CD1c-positive myeloid dendritic cell (primary cell): ENCODE results near the gene SDC1.

Experiments used
- DNase-seq: peaks from one replicate; pipeline ENCODE4 v3.0.0-alpha.2; 2016; ENCODE audit errors: extremely low spot score

Gene SDC1

GRCh38 chr2:20213651-20214565 is 11.0 kb downstream of the SDC1 start:
- no peak for DNase-seq

- no peak for DNase-seq
Measured at GRCh38 chr2:20212871-20213503, 11.9 kb downstream of the SDC1 start.

GRCh38 chr2:20212459-20212870 is 12.5 kb downstream of the SDC1 start:
- no peak for DNase-seq

GRCh38 chr2:20211860-20212458 is 13.0 kb downstream of the SDC1 start:
- DNase-seq: no peak

- no peak for DNase-seq
Measured at GRCh38 chr2:20211420-20211819, 13.5 kb downstream of the SDC1 start.

- no peak for DNase-seq
Measured at GRCh38 chr2:20210462-20210861, 14.5 kb downstream of the SDC1 start.

GRCh38 chr2:20209373-20210109 is 15.4 kb downstream of the SDC1 start:
- DNase-seq: no peak

GRCh38 chr2:20208476-20208859 is 16.5 kb downstream of the SDC1 start:
- no peak for DNase-seq

- DNase-seq: no peak
Measured at GRCh38 chr2:20207051-20207450, 17.9 kb downstream of the SDC1 start.

- no peak for DNase-seq
Measured at GRCh38 chr2:20205915-20206524, 18.9 kb downstream of the SDC1 start.

- no peak for DNase-seq
Measured at GRCh38 chr2:20205069-20205468, 19.9 kb downstream of the SDC1 start.

GRCh38 chr2:20203521-20204225 is 21.3 kb downstream of the SDC1 start:
- no peak for DNase-seq

- DNase-seq: no peak
Measured at GRCh38 chr2:20203072-20203471, 21.9 kb downstream of the SDC1 start.

GRCh38 chr2:20201671-20202070 is 23.3 kb downstream of the SDC1 start:
- no peak for DNase-seq

GRCh38 chr2:20200697-20201555 is 24.0 kb downstream of the SDC1 start:
- no peak for DNase-seq

- no peak for DNase-seq
Measured at GRCh38 chr2:20199633-20200270, 25.2 kb downstream of the SDC1 start.

GRCh38 chr2:20198796-20199632 is 25.9 kb downstream of the SDC1 start:
- DNase-seq: no peak

GRCh38 chr2:20198001-20198400 is 26.9 kb downstream of the SDC1 start:
- no peak for DNase-seq

GRCh38 chr2:20197192-20197591 is 27.7 kb downstream of the SDC1 start:
- DNase-seq: no peak
